Measurements from ENCODE around the gene FBH1.
A peak's percentile ranks its signal among the peaks of the same experiment; 100 is the strongest.
"Not testable (repeated sequence)": the region's sequence is repeated elsewhere in the genome, so short reads cannot be mapped to it uniquely, and the experiment has no call there.

Gene FBH1

GRCh38 chr10:5876181-5876768 lies 13.8 kb upstream of the FBH1 start:
- no peak for DNase-seq

GRCh38 chr10:5877041-5877440 lies 13.0 kb upstream of the FBH1 start:
- DNase-seq: not testable (repeated sequence)

- DNase-seq: no peak
Measured at GRCh38 chr10:5882961-5883360, 7.1 kb upstream of the FBH1 start.

- no peak for DNase-seq
Measured at GRCh38 chr10:5885619-5886018, 4.4 kb upstream of the FBH1 start.

GRCh38 chr10:5887029-5887428 lies 3.0 kb upstream of the FBH1 start:
- DNase-seq: no peak

- DNase-seq: no peak
Measured at GRCh38 chr10:5887641-5888040, 2.4 kb upstream of the FBH1 start.

GRCh38 chr10:5888351-5888750 lies 1.7 kb upstream of the FBH1 start:
- DNase-seq: no peak

- peak; percentile 10 to 50 (median 23) for DNase-seq
Measured at GRCh38 chr10:5888843-5889623, 1.0 kb upstream of the FBH1 start.

- DNase-seq: peak in 1 of 5 experiments; percentile 34
Measured at GRCh38 chr10:5890452-5890915, 441 bp downstream of the FBH1 start.

GRCh38 chr10:5891009-5891408 lies 966 bp downstream of the FBH1 start:
- no peak for DNase-seq

GRCh38 chr10:5892007-5892406 lies 2.0 kb downstream of the FBH1 start:
- DNase-seq: peak in 1 of 5 experiments; percentile 36

GRCh38 chr10:5893321-5893720 lies 3.3 kb downstream of the FBH1 start:
- DNase-seq: no peak

GRCh38 chr10:5894403-5894802 lies 4.4 kb downstream of the FBH1 start:
- DNase-seq: no peak

- no peak for DNase-seq
Measured at GRCh38 chr10:5894873-5895272, 4.8 kb downstream of the FBH1 start.

- DNase-seq: no peak
Measured at GRCh38 chr10:5895365-5895764, 5.3 kb downstream of the FBH1 start.

- peak in 1 of 5 experiments; percentile 57 for DNase-seq
Measured at GRCh38 chr10:5895804-5896203, 5.8 kb downstream of the FBH1 start.

- DNase-seq: no peak
Measured at GRCh38 chr10:5896208-5897052, 6.4 kb downstream of the FBH1 start.

GRCh38 chr10:5897053-5897340 lies 7.0 kb downstream of the FBH1 start:
- DNase-seq: peak in 1 of 5 experiments; percentile 60

- no peak for DNase-seq
Measured at GRCh38 chr10:5897504-5897903, 7.5 kb downstream of the FBH1 start.

- no peak for DNase-seq
Measured at GRCh38 chr10:5898163-5898562, 8.1 kb downstream of the FBH1 start.

- DNase-seq: no peak
Measured at GRCh38 chr10:5900247-5900646, 10.2 kb downstream of the FBH1 start.

GRCh38 chr10:5902511-5903274 lies 12.7 kb downstream of the FBH1 start:
- DNase-seq: no peak

GRCh38 chr10:5903563-5903962 lies 13.5 kb downstream of the FBH1 start:
- DNase-seq: no peak
